Common myeloid progenitor, CD34-positive (primary cell): ENCODE measurements around the gene EFNA2.
"Not testable (repeated sequence)": the region's sequence is repeated elsewhere in the genome, so short reads cannot be mapped to it uniquely, and the experiment has no call there.

Source experiments
- CTCF ChIA-PET: fragments of 350-600 bp; sonication (Branson Sonifier 250); formaldehyde crosslinking; loops from one replicate; lab custom pipeline; 2021; ENCODE audit warnings: antibody characterized with exemption; lab: Charles Lee
- POLR2A ChIA-PET: fragments of 350-600 bp; sonication (Branson Sonifier 250); formaldehyde crosslinking; loops from one replicate; lab custom pipeline; 2021; ENCODE audit warnings: antibody characterized with exemption; lab: Charles Lee
- DNase-seq, 3 donors: peaks; one replicate each; pipeline versions ENCODE4 v3.0.0 to v3.0.0-alpha.2; 2013
- H3K27ac ChIP-seq, 2 experiments: 1 replicate in 1 of 2; 2 replicates in 1 of 2; pipeline ENCODE4 v1.7.0; 2013; ENCODE audit warnings: inconsistent platforms in 2 of 2, low read length in 2 of 2, mild to moderate bottlenecking in 2 of 2, low read depth in 1 of 2, moderate library complexity in 1 of 2; ENCODE audit not compliant: severe bottlenecking in 2 of 2, insufficient read depth in 1 of 2, poor library complexity in 1 of 2
- H3K27me3 ChIP-seq, 5 experiments: replicated peaks in 2 of 5; 1 replicate in 3 of 5; 2 replicates in 2 of 5; pipeline versions ENCODE4 v1.6.1 to v1.7.0; 2013; ENCODE audit warnings: low read length in 4 of 5, mild to moderate bottlenecking in 2 of 5, moderate library complexity in 2 of 5, inconsistent platforms in 1 of 5; ENCODE audit not compliant: insufficient read depth in 5 of 5, control insufficient read depth in 4 of 5
- H3K36me3 ChIP-seq, 4 experiments: 1 replicate in 2 of 4; 2 replicates in 2 of 4; pipeline versions ENCODE4 v1.6.1 to v1.7.0; 2013; ENCODE audit warnings: low read length in 3 of 4, control low read depth in 1 of 4, mild to moderate bottlenecking in 1 of 4; ENCODE audit not compliant: control insufficient read depth in 4 of 4, insufficient read depth in 4 of 4
- H3K4me1 ChIP-seq, 4 experiments: 1 replicate in 3 of 4; 2 replicates in 1 of 4; pipeline versions ENCODE4 v1.6.1 to v1.7.1; 2013; ENCODE audit warnings: low read length in 3 of 4, mild to moderate bottlenecking in 3 of 4, control low read depth in 1 of 4, inconsistent platforms in 1 of 4, moderate library complexity in 1 of 4; ENCODE audit not compliant: control insufficient read depth in 4 of 4, insufficient read depth in 4 of 4; ENCODE audit errors: control extremely low read depth in 1 of 4
- H3K4me3 ChIP-seq, 7 experiments: 1 replicate in 4 of 7; 2 replicates in 3 of 7; pipeline versions ENCODE4 v1.5.1 to v1.7.0; 2013; ENCODE audit warnings: mild to moderate bottlenecking in 7 of 7, low read length in 6 of 7, moderate library complexity in 6 of 7, inconsistent platforms in 2 of 7, low read depth in 2 of 7, control low read depth in 1 of 7; ENCODE audit not compliant: insufficient read depth in 4 of 7, control insufficient read depth in 1 of 7; ENCODE audit errors: extremely low read depth in 1 of 7
- H3K9me3 ChIP-seq, 5 experiments: 1 replicate in 4 of 5; 2 replicates in 1 of 5; pipeline versions ENCODE4 v1.6.1 to v1.7.1; 2013; ENCODE audit warnings: low read length in 4 of 5, mild to moderate bottlenecking in 2 of 5, inconsistent platforms in 1 of 5, low read depth in 1 of 5, moderate library complexity in 1 of 5; ENCODE audit not compliant: control insufficient read depth in 4 of 5, insufficient read depth in 2 of 5; ENCODE audit errors: control extremely low read depth in 1 of 5
- WGBS: methylation state at CpG from one replicate; pipeline ENCODE4 v1.1.5; 2013; ENCODE audit not compliant: insufficient coverage; 5-methylcytosine and 5-hydroxymethylcytosine counted together

Gene EFNA2

DNA sequence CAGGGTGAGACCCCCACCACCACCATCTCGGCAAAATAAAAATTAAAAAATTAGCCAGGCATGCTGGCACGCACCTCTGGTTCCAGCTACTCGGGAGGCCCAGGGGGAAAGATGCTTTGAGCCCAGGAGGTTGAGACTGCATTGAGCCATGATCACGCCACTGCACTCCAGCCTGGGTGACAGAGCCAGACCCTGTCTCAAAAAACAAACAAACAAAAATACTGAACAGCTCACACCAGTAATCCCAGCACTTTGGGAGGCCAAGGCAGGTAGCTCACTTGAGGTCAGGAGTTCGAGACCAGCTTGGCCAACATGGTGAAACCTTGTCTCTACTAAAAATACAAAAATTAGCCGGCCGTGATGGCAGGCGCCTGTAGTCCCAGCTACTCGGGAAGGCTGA is 19.7 kb downstream of the EFNA2 start:
- H3K9me3 ChIP-seq, H3K27ac ChIP-seq, H3K36me3 ChIP-seq, DNase-seq, CTCF ChIA-PET, H3K4me1 ChIP-seq, H3K27me3 ChIP-seq, POLR2A ChIA-PET, H3K4me3 ChIP-seq: not testable (repeated sequence)
- WGBS = 93% methylated on average over 3 of the region's 9 CpGs

DNA sequence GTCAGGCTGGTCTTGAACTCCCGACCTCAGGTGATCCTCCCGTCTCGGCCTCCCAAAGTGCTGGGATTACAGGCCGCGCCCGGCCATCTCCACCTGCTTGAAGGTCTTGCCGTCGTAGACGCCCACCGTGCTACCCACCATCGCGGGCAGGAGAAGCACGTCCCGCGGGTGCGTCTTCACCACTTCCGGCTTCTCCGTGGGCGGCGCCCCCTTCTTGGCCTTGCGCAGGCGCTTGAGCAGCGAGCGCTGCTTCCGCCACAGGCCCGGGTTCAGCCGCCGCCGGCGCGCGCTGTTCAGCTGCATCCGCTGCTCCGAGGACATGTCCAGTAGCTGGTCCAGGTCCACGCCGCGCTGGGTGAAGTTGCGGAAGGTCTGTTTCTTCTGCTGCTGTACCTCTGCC is 21.6 kb downstream of the EFNA2 start:
- H3K27ac ChIP-seq = no peak overlapping the region
- no peak overlapping the region for H3K4me3 ChIP-seq
- no peaks in the 10 kb centered on the region for H3K27me3 ChIP-seq
- CTCF ChIA-PET = interaction anchor here (1.5 kb wide), 1 partner anchor 22 kb away, joined by 3 read pairs; no protein-coding TSS in a partner anchor
- no peak for DNase-seq
- POLR2A ChIA-PET = no interaction called here
- no peaks in the 10 kb centered on the region for H3K9me3 ChIP-seq
- H3K36me3 ChIP-seq = no peaks in the 10 kb centered on the region
- no peaks in the 10 kb centered on the region for H3K4me1 ChIP-seq
- WGBS = 93% methylated on average over 34 of the region's 38 CpGs

DNA sequence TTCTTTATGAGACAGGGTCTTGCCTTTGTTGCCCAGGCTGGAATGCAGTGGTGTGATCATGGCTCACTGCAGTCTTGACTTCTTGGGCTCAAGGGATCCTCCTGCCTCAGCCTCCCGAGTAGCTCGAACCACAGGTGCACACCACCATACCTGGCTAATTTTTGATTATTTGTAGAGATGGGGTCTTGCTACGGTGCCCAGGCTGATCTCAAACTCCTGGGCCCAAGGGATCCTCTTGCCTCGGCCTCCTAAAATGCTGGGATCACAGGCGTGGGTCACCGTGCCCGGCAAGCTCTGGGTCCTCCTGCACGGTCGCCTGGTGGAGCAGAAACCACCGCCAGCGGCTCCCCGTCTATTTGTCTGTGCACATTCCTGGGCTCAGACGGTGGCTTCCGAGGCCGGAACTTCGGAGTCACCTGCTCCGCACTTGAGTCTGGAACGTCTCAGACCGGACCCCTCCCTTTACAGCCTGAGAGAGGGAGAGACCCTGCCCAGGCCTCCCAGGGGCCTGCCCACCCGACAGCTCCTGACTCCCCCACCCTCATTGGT is 22.2 kb downstream of the EFNA2 start:
- Histone ChIP-seq H3K9me3 (no peaks in the 10 kb centered on the region), H3K4me3 (no peak overlapping the region), H3K27me3 (no peaks in the 10 kb centered on the region), H3K36me3 (no peaks in the 10 kb centered on the region), H3K27ac (no peak overlapping the region), H3K4me1 (no peaks in the 10 kb centered on the region)
- DNase-seq = no peak
- CTCF ChIA-PET = interaction anchor here (1.5 kb wide), 1 partner anchor 23 kb away, joined by 3 read pairs; no protein-coding TSS in a partner anchor
- POLR2A ChIA-PET = no interaction called here
- WGBS = 97% methylated on average over 18 of the region's 20 CpGs

DNA sequence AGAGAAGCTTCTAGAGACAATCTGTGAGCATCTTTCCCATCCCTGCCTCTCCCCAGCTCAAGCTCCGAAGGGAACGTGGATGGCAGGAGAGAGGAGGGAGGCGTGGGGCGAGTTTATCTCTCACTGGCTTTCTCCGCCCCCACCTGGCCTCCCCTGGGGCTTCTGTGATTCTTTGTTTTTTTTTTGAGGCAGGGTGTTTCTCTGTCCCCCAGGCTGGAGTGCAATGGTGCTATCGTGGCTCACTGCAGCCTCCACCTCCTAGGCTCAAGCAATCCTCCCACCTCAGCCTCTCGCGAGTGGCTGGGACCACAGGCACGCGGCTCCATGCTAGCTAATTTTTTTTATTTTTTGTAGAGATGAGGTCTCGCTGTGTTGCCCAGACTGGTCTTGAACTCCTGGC is 23.0 kb downstream of the EFNA2 start:
- Histone ChIP-seq H3K36me3 (no peaks in the 10 kb centered on the region), H3K27me3 (peaks cover 0 to 2% (median 0%) of the 10 kb centered on the region in 5 experiments), H3K9me3 (no peaks in the 10 kb centered on the region), H3K4me1 (no peaks in the 10 kb centered on the region), H3K4me3 (no peak overlapping the region), H3K27ac (no peak overlapping the region)
- ChIA-PET CTCF (interaction anchor here (0.7 kb wide), 1 partner anchor 19 kb away, joined by 4 read pairs; no protein-coding TSS in a partner anchor), POLR2A (no interaction called here)
- no peak for DNase-seq
- 81% methylated on average over 5 of the region's 11 CpGs for WGBS

DNA sequence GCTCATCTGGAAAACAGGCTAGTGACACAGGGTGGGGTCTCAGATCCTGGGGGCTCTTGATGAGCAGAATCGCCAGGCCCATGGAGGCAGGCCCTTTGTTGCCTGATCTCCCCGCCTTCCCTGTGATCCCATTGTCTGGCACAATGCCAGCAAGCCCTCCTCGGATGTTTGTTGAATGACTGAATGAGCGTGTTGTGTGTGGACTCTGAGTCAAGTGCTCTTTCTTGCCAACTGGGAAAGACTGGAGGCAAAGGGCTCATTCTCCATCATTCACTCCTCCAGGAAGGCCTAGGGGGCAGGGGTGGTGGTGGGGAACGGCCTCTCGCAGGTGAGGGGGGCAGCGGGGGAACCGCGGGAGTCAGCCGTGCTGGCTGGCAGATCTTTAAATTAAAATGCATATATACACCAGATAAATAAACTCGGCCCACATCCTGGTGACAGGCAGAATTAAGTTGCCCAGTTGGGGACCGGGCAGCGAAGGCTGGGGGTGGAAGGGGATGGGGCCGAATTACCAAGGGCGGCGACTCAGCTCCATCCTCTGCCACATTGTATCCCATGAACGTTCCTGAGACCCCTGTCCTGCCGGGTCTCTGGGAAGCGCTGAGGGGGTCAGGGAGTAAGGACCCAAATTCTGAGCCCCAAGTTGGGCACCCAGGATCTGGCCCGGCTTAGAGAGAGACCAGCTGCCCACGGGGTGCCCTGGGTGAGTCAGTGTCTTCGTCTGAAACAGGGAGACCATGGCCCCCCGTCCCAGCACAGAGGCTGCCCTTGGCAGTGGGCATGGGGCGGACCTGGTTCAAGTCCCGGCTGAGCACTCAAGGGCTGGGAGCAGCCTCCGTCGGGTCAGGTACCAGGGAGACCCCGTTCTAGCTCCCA is 24.5 kb downstream of the EFNA2 start:
- peaks cover 0 to under 1% (median under 1%) of the 10 kb centered on the region in 4 experiments for H3K4me1 ChIP-seq
- no peak overlapping the region for H3K27ac ChIP-seq
- peaks cover 0 to 4% (median under 1%) of the 10 kb centered on the region in 5 experiments for H3K27me3 ChIP-seq
- H3K4me3 ChIP-seq = no peak overlapping the region
- DNase-seq = no peak
- H3K36me3 ChIP-seq = no peaks in the 10 kb centered on the region
- 87% methylated on average over 13 of the region's 28 CpGs for WGBS
- no peaks in the 10 kb centered on the region for H3K9me3 ChIP-seq
- ChIA-PET CTCF (interaction anchor here (0.8 to 1.5 kb wide), 2 partner anchors 60 to 73 kb away, joined by 3 read pairs; partner anchors contain the start of gene NDUFS7), POLR2A (no interaction called here)

DNA sequence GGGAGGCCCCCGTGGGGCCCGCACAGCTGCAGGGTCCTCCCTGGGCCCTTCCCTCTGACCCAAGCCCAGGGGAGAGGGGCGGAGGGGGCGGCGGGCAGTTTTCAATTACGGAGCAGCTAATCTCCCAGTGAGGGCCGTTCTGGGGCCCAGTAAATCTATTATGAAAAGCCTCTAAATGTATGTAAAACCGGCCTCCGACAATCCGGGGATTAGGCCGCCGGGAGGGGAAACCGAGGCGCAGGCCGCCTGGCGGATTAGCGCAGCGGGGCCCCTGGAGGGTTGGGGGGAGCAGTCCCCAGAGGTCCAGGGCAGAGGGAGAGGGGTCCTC is 25.1 kb downstream of the EFNA2 start:
- no peak overlapping the region for H3K27ac ChIP-seq
- CTCF ChIA-PET = interaction anchor here (0.8 to 1.5 kb wide), 4 partner anchors 10 to 72 kb away, joined by 3 read pairs; partner anchors contain the start of gene NDUFS7

More for the DNA sequence above, 25.1 kb downstream of the EFNA2 start:
- H3K27me3 ChIP-seq = peaks cover 0 to 5% (median 2%) of the 10 kb centered on the region in 5 experiments
- H3K4me1 ChIP-seq = peaks cover 0 to 7% (median 6%) of the 10 kb centered on the region in 4 experiments
- POLR2A ChIA-PET = no interaction called here
- DNase-seq = no peak
- H3K9me3 ChIP-seq = no peaks in the 10 kb centered on the region
- H3K36me3 ChIP-seq = no peaks in the 10 kb centered on the region
- no peak overlapping the region for H3K4me3 ChIP-seq
- 84% methylated on average over 14 of the region's 18 CpGs for WGBS
